ENCODE measurements around the gene GPHA2. TPM values are rescaled to one million over a fixed set of nuclear protein-coding genes. Genes with fewer than 3 reads are reported as not detected.
A peak's percentile ranks its signal among the peaks of the same experiment; 100 is the strongest.

The GPHA2 gene
- total and polyA plus RNA-seq, 2 of the 13 experiments (the other 11 are each of a cell fraction or from before 2014, with no cell fraction given) = 13.0 to 19.1 TPM

- ChIA-PET POLR2A (interaction anchor here (1.1 to 11.5 kb wide), 5 partner anchors 9 to 107 kb away, joined by 3 to 132 read pairs (median 7); partner anchors contain the start of genes EHD1 and SF1), CTCF (ENCODE audit: low intra/inter-chr PET ratio, low total read pairs) (no interaction called here)
- peak; percentile 14 for ATAC-seq
- Histone ChIP-seq H3K9ac (ENCODE audit: insufficient read depth, low read depth, low read length) (no peak overlapping the region), H3K4me2 (ENCODE audit: low read depth, low read length) (peak overlapping the region; percentile 50), H3K79me2 (ENCODE audit: insufficient read depth, low read length) (peaks cover 1% of the 10 kb centered on the region), H3K4me1 (ENCODE audit: insufficient read depth, low read length) (peaks cover 73% of the 10 kb centered on the region), H4K20me1 (ENCODE audit: insufficient read depth, low read length) (peaks cover 6% of the 10 kb centered on the region; the same call in 1 of the 2 replicates), H3K9me3 (ENCODE audit: low read length) (no peaks in the 10 kb centered on the region), H3K27me3 (ENCODE audit: control insufficient read depth in 1 of 2, insufficient read depth in 2 of 2, low read length in 2 of 2) (no peaks in the 10 kb centered on the region), H3K4me3 (replicated peaks in 1 of 3; ENCODE audit: insufficient read depth in 1 of 3, low read depth in 2 of 3, low read length in 3 of 3) (no peak overlapping the region; a peak in 2 of 6 replicates), H3K36me3 (replicated peaks in 1 of 2; ENCODE audit: control insufficient read depth in 1 of 2, insufficient read depth in 2 of 2, low read length in 2 of 2) (no peaks in the 10 kb centered on the region), H3K27ac (ENCODE audit: extremely low read length, insufficient read depth, low read length) (peak overlapping the region; percentile 33), H2AFZ (ENCODE audit: low read length) (no peak overlapping the region)
- in situ Hi-C loops (cut with HindIII; ENCODE audit: extremely low pct_ligation_motif_present, low pct_unique_long_range_greater_than_20kb) (no loop called here), intact Hi-C loops (cut with micrococcal nuclease; ENCODE audit: unreplicated experiment) (loop anchor here (1.0 kb wide), 1 partner anchor 38 kb away; no protein-coding TSS in a partner anchor)
- peak; percentile 94 for FAIRE-seq
- 9% methylated on average over 14 of the region's 15 CpGs for WGBS (ENCODE audit: low lambda C conversion rate)
- DNase-seq (ENCODE audit: low spot score) = peak; percentile 82
- no TSS peak for BruUV-seq (replicated peaks)
- no peak for TF ChIP-seq HNRNPK (IDR thresholded peaks at IDR 0.05; ENCODE audit: low read depth, low read length, poor library complexity, severe bottlenecking)
- peak; percentile 56; the same call in 1 of the 2 replicates for TF ChIP-seq CBX5 (CRISPR knock-in tag; IDR thresholded peaks at IDR 0.05; ENCODE audit: borderline replicate concordance)
- TF ChIP-seq NAIF1 (CRISPR knock-in tag; IDR thresholded peaks at IDR 0.05; ENCODE audit: borderline replicate concordance) = peak; percentile 56; the same call in 1 of the 2 replicates
- TF ChIP-seq KAT8 (CRISPR knock-in tag; IDR thresholded peaks at IDR 0.05) = peak; percentile 17; the same call in 1 of the 2 replicates
- no peak for TF ChIP-seq ZMYM3 (CRISPR knock-in tag; IDR thresholded peaks at IDR 0.05)
- TF ChIP-seq ZNF781 (CRISPR knock-in tag; IDR thresholded peaks at IDR 0.05; ENCODE audit: borderline replicate concordance, not compliant biosample characterization) = no peak
- TF ChIP-seq JUNB (CRISPR knock-in tag; IDR thresholded peaks at IDR 0.05; ENCODE audit: borderline replicate concordance) = 0 out of 2 replicates have a peak, but pooled peaks have one; percentile 12
- no peak for TF ChIP-seq PHF8 (CRISPR knock-in tag; IDR thresholded peaks at IDR 0.05)
- TF ChIP-seq, protein P1, sequence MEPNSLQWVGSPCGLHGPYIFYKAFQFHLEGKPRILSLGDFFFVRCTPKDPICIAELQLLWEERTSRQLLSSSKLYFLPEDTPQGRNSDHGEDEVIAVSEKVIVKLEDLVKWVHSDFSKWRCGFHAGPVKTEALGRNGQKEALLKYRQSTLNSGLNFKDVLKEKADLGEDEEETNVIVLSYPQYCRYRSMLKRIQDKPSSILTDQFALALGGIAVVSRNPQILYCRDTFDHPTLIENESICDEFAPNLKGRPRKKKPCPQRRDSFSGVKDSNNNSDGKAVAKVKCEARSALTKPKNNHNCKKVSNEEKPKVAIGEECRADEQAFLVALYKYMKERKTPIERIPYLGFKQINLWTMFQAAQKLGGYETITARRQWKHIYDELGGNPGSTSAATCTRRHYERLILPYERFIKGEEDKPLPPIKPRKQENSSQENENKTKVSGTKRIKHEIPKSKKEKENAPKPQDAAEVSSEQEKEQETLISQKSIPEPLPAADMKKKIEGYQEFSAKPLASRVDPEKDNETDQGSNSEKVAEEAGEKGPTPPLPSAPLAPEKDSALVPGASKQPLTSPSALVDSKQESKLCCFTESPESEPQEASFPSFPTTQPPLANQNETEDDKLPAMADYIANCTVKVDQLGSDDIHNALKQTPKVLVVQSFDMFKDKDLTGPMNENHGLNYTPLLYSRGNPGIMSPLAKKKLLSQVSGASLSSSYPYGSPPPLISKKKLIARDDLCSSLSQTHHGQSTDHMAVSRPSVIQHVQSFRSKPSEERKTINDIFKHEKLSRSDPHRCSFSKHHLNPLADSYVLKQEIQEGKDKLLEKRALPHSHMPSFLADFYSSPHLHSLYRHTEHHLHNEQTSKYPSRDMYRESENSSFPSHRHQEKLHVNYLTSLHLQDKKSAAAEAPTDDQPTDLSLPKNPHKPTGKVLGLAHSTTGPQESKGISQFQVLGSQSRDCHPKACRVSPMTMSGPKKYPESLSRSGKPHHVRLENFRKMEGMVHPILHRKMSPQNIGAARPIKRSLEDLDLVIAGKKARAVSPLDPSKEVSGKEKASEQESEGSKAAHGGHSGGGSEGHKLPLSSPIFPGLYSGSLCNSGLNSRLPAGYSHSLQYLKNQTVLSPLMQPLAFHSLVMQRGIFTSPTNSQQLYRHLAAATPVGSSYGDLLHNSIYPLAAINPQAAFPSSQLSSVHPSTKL (CRISPR knock-in tag; IDR thresholded peaks at IDR 0.05) = peak; percentile 86
- 0 out of 2 replicates have a peak, but pooled peaks have one; percentile 15 for TF ChIP-seq ZNF12 (CRISPR knock-in tag; IDR thresholded peaks at IDR 0.05)
- no peak for TF ChIP-seq REPIN1 (CRISPR knock-in tag; IDR thresholded peaks at IDR 0.05; ENCODE audit: borderline replicate concordance, low read depth)
- no peak for TF ChIP-seq NFIC (IDR thresholded peaks at IDR 0.05; ENCODE audit: low read length)
- no peak for TF ChIP-seq ZNF33B (CRISPR knock-in tag; IDR thresholded peaks at IDR 0.05)
- no peak for TF ChIP-seq NFE2L2 (IDR thresholded peaks at IDR 0.05; ENCODE audit: low read length)
- TF ChIP-seq, protein P2, sequence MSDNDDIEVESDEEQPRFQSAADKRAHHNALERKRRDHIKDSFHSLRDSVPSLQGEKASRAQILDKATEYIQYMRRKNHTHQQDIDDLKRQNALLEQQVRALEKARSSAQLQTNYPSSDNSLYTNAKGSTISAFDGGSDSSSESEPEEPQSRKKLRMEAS (IDR thresholded peaks at IDR 0.05) = peak; percentile 77
- peak; percentile 66 for TF ChIP-seq PAXIP1 (CRISPR knock-in tag; conservative IDR thresholded peaks at IDR 0.05)
Observed at GRCh38 chr11:64885367-64886286, 50.1 kb downstream of the GPHA2 start.

Data from HepG2 (cell line).